Common myeloid progenitor, CD34-positive (primary cell): ENCODE measurements around the gene PINK1.

ENCODE experiments used
- CTCF ChIA-PET: fragments of 350-600 bp; sonication (Branson Sonifier 250); formaldehyde crosslinking; loops from one replicate; lab custom pipeline; 2021; ENCODE audit warnings: antibody characterized with exemption; lab: Charles Lee
- POLR2A ChIA-PET: fragments of 350-600 bp; sonication (Branson Sonifier 250); formaldehyde crosslinking; loops from one replicate; lab custom pipeline; 2021; ENCODE audit warnings: antibody characterized with exemption; lab: Charles Lee
- DNase-seq, 3 donors: peaks; one replicate each; pipeline versions ENCODE4 v3.0.0 to v3.0.0-alpha.2; 2013
- H3K27ac ChIP-seq, 2 experiments: 1 replicate in 1 of 2; 2 replicates in 1 of 2; pipeline ENCODE4 v1.7.0; 2013; ENCODE audit warnings: inconsistent platforms in 2 of 2, low read length in 2 of 2, mild to moderate bottlenecking in 2 of 2, low read depth in 1 of 2, moderate library complexity in 1 of 2; ENCODE audit not compliant: severe bottlenecking in 2 of 2, insufficient read depth in 1 of 2, poor library complexity in 1 of 2
- H3K27me3 ChIP-seq, 5 experiments: replicated peaks in 2 of 5; 1 replicate in 3 of 5; 2 replicates in 2 of 5; pipeline versions ENCODE4 v1.6.1 to v1.7.0; 2013; ENCODE audit warnings: low read length in 4 of 5, mild to moderate bottlenecking in 2 of 5, moderate library complexity in 2 of 5, inconsistent platforms in 1 of 5; ENCODE audit not compliant: insufficient read depth in 5 of 5, control insufficient read depth in 4 of 5
- H3K36me3 ChIP-seq, 4 experiments: 1 replicate in 2 of 4; 2 replicates in 2 of 4; pipeline versions ENCODE4 v1.6.1 to v1.7.0; 2013; ENCODE audit warnings: low read length in 3 of 4, control low read depth in 1 of 4, mild to moderate bottlenecking in 1 of 4; ENCODE audit not compliant: control insufficient read depth in 4 of 4, insufficient read depth in 4 of 4
- H3K4me1 ChIP-seq, 4 experiments: 1 replicate in 3 of 4; 2 replicates in 1 of 4; pipeline versions ENCODE4 v1.6.1 to v1.7.1; 2013; ENCODE audit warnings: low read length in 3 of 4, mild to moderate bottlenecking in 3 of 4, control low read depth in 1 of 4, inconsistent platforms in 1 of 4, moderate library complexity in 1 of 4; ENCODE audit not compliant: control insufficient read depth in 4 of 4, insufficient read depth in 4 of 4; ENCODE audit errors: control extremely low read depth in 1 of 4
- H3K4me3 ChIP-seq, 7 experiments: 1 replicate in 4 of 7; 2 replicates in 3 of 7; pipeline versions ENCODE4 v1.5.1 to v1.7.0; 2013; ENCODE audit warnings: mild to moderate bottlenecking in 7 of 7, low read length in 6 of 7, moderate library complexity in 6 of 7, inconsistent platforms in 2 of 7, low read depth in 2 of 7, control low read depth in 1 of 7; ENCODE audit not compliant: insufficient read depth in 4 of 7, control insufficient read depth in 1 of 7; ENCODE audit errors: extremely low read depth in 1 of 7
- H3K9me3 ChIP-seq, 5 experiments: 1 replicate in 4 of 5; 2 replicates in 1 of 5; pipeline versions ENCODE4 v1.6.1 to v1.7.1; 2013; ENCODE audit warnings: low read length in 4 of 5, mild to moderate bottlenecking in 2 of 5, inconsistent platforms in 1 of 5, low read depth in 1 of 5, moderate library complexity in 1 of 5; ENCODE audit not compliant: control insufficient read depth in 4 of 5, insufficient read depth in 2 of 5; ENCODE audit errors: control extremely low read depth in 1 of 5
- WGBS: methylation state at CpG from one replicate; pipeline ENCODE4 v1.1.5; 2013; ENCODE audit not compliant: insufficient coverage; 5-methylcytosine and 5-hydroxymethylcytosine counted together

Gene PINK1

DNA sequence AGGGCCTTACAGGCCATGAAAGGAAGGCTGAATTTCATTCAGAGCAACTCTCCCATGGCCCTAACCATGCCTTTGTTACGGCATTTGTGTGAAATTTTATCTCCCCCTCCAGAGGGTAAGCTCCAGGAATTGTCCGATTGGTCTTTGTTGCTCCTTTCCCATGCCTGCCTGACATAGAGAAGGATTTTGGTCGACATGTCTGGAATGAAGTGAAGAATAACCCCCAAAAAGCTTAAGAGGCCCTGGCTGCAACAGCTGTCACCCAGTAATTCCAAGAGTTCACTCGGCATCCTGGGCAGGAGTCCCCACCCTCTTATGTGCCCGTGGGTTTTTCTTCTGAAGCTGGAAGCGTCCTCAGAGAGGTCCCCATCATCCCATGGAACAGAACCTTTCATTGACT is 23.7 kb upstream of the PINK1 start:
- Histone ChIP-seq H3K27me3 (no peaks in the 10 kb centered on the region), H3K36me3 (no peaks in the 10 kb centered on the region), H3K4me3 (no peak overlapping the region), H3K27ac (no peak overlapping the region), H3K4me1 (peaks cover 0 to 6% (median 2%) of the 10 kb centered on the region in 4 experiments), H3K9me3 (no peaks in the 10 kb centered on the region)
- no peak for DNase-seq
- 95% methylated on average over 4 of the region's 6 CpGs for WGBS
- ChIA-PET CTCF (interaction anchor here (1.1 to 1.4 kb wide), 2 partner anchors 11 to 23 kb away, joined by 3 to 5 read pairs; no protein-coding TSS in a partner anchor), POLR2A (no interaction called here)

DNA sequence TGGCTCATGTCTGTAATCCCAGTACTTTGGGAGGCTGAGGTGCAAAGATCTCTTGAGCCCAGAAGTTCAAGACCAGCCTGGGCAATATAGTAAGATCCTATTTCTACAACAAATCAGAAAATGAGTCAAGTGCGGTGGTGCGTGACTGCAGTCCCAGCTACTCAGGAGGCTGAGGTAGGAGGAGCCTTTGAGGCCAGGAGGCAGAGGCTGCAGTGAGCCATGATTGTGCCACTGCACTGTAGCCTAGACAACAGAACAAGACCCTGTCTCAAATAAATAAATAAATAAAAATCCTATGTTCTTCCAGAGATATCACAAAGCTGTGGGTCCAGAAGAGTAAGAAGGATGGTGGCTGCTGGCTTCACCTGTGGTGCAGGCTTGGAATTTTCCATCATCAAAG is 22.3 kb upstream of the PINK1 start:
- Histone ChIP-seq H3K4me3 (no peak overlapping the region), H3K36me3 (no peaks in the 10 kb centered on the region), H3K27ac (no peak overlapping the region), H3K27me3 (no peaks in the 10 kb centered on the region), H3K9me3 (no peaks in the 10 kb centered on the region), H3K4me1 (no peaks in the 10 kb centered on the region)
- CTCF ChIA-PET, result interaction anchor here (1.2 kb wide), 1 partner anchor 71 kb away, joined by 3 read pairs; no protein-coding TSS in a partner anchor
- POLR2A ChIA-PET, result no interaction called here
- DNase-seq, result no peak
- whole genome bisulfite sequencing, result 100% methylated on average over 2 of the region's 2 CpGs

DNA sequence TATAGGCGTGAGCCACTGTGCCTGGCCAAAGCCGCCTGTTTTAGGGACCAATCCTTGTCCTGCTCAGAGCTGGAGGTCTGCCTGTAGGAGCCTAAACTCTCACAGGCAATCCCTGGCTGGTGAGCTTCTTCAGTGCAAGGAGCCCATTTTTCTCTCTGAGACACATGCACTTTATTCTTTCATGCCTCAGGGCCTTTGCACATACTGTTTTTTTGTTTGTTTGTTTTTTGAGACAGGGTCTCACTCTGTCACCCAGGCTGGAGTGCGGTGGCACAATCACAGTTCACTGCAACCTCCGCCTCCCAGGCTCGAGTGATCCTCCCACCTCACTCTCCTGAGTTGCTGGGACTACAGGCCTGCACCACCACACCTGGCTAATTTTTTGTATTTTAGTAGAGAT is 21.6 kb upstream of the PINK1 start:
- H3K27me3 ChIP-seq, result no peaks in the 10 kb centered on the region
- no peak overlapping the region for H3K4me3 ChIP-seq
- WGBS, result 100% methylated on average over 5 of the region's 5 CpGs
- POLR2A ChIA-PET, result no interaction called here
- no peak for DNase-seq
- CTCF ChIA-PET, result interaction anchor here (1.2 to 2.6 kb wide), 2 partner anchors 21 to 71 kb away, joined by 3 to 10 read pairs; partner anchors contain the start of gene PINK1
- no peak overlapping the region for H3K27ac ChIP-seq
- no peaks in the 10 kb centered on the region for H3K36me3 ChIP-seq
- no peaks in the 10 kb centered on the region for H3K9me3 ChIP-seq
- H3K4me1 ChIP-seq, result no peaks in the 10 kb centered on the region

GRCh38 chr1:20612221-20612746 is 21.0 kb upstream of the PINK1 start:
- no peak for DNase-seq
- no peak overlapping the region for H3K4me3 ChIP-seq
- no peaks in the 10 kb centered on the region for H3K9me3 ChIP-seq
- H3K27me3 ChIP-seq, result no peaks in the 10 kb centered on the region
- CTCF ChIA-PET, result interaction anchor here (2.6 kb wide), 1 partner anchor 20 kb away, joined by 10 read pairs; the partner anchor contains the start of gene PINK1
- H3K4me1 ChIP-seq, result no peaks in the 10 kb centered on the region
- POLR2A ChIA-PET, result no interaction called here
- WGBS, result 91% methylated on average over 10 of the region's 11 CpGs
- no peak overlapping the region for H3K27ac ChIP-seq
- no peaks in the 10 kb centered on the region for H3K36me3 ChIP-seq

DNA sequence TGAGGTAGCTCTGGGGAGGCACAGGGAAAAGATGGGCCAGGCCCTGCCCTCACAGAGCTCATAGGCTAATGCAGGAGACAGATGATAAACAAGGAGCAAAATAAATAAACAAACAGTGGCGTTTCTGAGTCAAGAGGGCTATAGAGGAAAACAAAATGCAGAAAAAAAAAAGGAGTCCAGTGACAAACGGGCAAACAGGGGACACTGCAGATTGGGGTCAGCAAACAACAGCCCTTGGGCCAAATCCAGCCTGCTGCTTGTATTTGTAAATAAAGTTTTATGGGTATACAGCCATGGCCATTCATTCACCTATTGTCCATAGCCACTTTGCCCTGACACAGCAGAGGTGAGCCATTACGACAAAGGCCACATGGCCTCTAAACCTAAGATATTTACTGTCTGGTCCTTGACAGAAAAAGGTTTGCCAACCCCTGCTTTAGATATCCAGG is 19.1 kb upstream of the PINK1 start:
- POLR2A ChIA-PET, result no interaction called here
- H3K4me1 ChIP-seq, result no peaks in the 10 kb centered on the region
- no peak for DNase-seq
- H3K9me3 ChIP-seq, result no peaks in the 10 kb centered on the region
- H3K27me3 ChIP-seq, result no peaks in the 10 kb centered on the region
- CTCF ChIA-PET, result interaction anchor here (2.6 kb wide), 1 partner anchor 18 kb away, joined by 10 read pairs; the partner anchor contains the start of gene PINK1
- 90% methylated on average over 3 of the region's 3 CpGs for WGBS
- H3K27ac ChIP-seq, result no peak overlapping the region
- no peaks in the 10 kb centered on the region for H3K36me3 ChIP-seq
- H3K4me3 ChIP-seq, result no peak overlapping the region

GRCh38 chr1:20615946-20616846 is 17.1 kb upstream of the PINK1 start:
- Histone ChIP-seq H3K27me3 (no peaks in the 10 kb centered on the region), H3K9me3 (no peaks in the 10 kb centered on the region), H3K36me3 (no peaks in the 10 kb centered on the region), H3K27ac (no peak overlapping the region), H3K4me1 (no peaks in the 10 kb centered on the region), H3K4me3 (no peak overlapping the region)
- 87% methylated on average over 14 of the region's 20 CpGs for WGBS
- no peak for DNase-seq
- POLR2A ChIA-PET, result no interaction called here
- CTCF ChIA-PET, result no interaction called here
